ENCODE results near the gene UBE2J2. TPM values are rescaled to one million over a fixed set of nuclear protein-coding genes. Genes with fewer than 3 reads are reported as not detected.

UBE2J2 gene
- total RNA-seq, 1 experiment from 2014 or later = 182 TPM

DNA sequence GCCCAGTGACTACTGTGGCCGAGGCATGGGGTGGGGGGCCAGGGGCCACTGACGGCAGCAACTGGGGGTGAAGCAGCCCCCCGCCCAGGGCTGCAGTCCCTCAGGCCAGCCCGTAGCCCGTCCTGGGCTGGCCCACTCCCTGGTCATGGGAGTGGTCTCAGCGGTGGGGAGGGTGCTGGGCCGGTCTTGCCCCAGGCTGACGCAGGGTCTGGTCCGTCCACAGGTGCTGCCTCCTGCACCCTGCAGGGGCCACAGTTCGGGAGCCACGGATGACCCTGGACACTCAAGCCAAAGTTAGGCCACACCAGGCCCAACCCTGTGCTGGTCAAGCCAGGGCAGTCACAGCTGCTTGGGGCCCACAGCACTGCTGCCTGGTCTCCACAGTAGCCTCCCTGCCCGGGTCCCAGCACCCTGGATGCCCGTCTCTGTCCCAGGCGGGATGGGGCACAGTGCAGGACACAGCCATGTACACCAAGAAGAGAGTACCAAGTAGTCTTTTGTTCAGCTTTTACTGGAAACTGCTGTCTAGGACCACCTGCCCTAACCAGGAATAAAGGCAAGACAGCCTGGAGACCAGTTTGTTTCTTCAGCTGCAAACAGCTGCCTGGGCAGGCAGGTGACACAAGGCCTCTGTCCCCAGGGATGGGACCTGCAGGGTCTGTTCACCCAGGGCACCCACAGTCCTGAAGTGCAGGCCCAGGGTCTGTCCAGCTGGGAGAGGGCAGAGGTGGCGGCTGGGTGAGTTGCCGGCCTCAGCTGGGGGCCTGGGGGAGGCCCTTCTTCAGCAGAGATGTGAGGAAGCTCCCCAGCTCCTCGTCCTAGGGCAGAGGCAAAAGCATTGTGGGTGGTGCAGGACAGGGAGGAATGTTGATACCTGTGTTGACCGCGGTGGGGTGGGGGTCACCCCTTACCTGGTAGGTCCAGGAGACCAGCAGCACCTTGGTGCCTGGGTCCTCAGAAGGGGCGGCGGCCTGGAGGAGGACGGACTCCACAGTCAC lies 37.8 kb upstream of the UBE2J2 start:
- peaks cover 17% of the 10 kb centered on the region for H3K4me1 ChIP-seq (ENCODE audit: insufficient read depth, low read length)
- no TSS peak for BruUV-seq (replicated peaks)
- H3K4me3 ChIP-seq (ENCODE audit: low read length) = no peak overlapping the region
- no peaks in the 10 kb centered on the region for H3K27me3 ChIP-seq (ENCODE audit: low read length)
- H3K9me2 ChIP-seq (replicated peaks; ENCODE audit: low read length) = no peaks in the 10 kb centered on the region
- H3K9me3 ChIP-seq (ENCODE audit: low read length) = no peaks in the 10 kb centered on the region
- no peak for ATAC-seq
- intact Hi-C loops (cut with micrococcal nuclease) = no loop called here
- no peak overlapping the region for H3K4me2 ChIP-seq (ENCODE audit: low read length)
- DNase-seq = no peak
- ChIA-PET POLR2A (ENCODE audit: unreplicated experiment) (no interaction called here), CTCF (no interaction called here)
- peaks cover 32% of the 10 kb centered on the region for H3K36me3 ChIP-seq (ENCODE audit: low read depth, low read length)
- H3K9ac ChIP-seq (ENCODE audit: low read length) = no peak overlapping the region
- peaks cover 7% of the 10 kb centered on the region; the same call in 1 of the 2 replicates for H4K20me1 ChIP-seq (ENCODE audit: low read length)
- no peak overlapping the region for H3K27ac ChIP-seq (ENCODE audit: low read length)
- TF ChIP-seq EZH2 (IDR thresholded peaks at IDR 0.05; ENCODE audit: low read length, unreplicated experiment) (no peak), EZH2phosphoT487 (IDR thresholded peaks at IDR 0.05; ENCODE audit: borderline replicate concordance, low read length) (no peak)
- TF ChIP-seq, protein P1, sequence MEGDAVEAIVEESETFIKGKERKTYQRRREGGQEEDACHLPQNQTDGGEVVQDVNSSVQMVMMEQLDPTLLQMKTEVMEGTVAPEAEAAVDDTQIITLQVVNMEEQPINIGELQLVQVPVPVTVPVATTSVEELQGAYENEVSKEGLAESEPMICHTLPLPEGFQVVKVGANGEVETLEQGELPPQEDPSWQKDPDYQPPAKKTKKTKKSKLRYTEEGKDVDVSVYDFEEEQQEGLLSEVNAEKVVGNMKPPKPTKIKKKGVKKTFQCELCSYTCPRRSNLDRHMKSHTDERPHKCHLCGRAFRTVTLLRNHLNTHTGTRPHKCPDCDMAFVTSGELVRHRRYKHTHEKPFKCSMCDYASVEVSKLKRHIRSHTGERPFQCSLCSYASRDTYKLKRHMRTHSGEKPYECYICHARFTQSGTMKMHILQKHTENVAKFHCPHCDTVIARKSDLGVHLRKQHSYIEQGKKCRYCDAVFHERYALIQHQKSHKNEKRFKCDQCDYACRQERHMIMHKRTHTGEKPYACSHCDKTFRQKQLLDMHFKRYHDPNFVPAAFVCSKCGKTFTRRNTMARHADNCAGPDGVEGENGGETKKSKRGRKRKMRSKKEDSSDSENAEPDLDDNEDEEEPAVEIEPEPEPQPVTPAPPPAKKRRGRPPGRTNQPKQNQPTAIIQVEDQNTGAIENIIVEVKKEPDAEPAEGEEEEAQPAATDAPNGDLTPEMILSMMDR (conservative IDR thresholded peaks at IDR 0.05; ENCODE audit: low read depth, low read length) = no peak
- H3F3A ChIP-seq (ENCODE audit: low read length, unreplicated experiment) = no peaks in the 10 kb centered on the region
- H2AFZ ChIP-seq (ENCODE audit: low read length) = no peak overlapping the region
- H3K79me2 ChIP-seq (ENCODE audit: low read length) = peaks cover 58% of the 10 kb centered on the region

DNA sequence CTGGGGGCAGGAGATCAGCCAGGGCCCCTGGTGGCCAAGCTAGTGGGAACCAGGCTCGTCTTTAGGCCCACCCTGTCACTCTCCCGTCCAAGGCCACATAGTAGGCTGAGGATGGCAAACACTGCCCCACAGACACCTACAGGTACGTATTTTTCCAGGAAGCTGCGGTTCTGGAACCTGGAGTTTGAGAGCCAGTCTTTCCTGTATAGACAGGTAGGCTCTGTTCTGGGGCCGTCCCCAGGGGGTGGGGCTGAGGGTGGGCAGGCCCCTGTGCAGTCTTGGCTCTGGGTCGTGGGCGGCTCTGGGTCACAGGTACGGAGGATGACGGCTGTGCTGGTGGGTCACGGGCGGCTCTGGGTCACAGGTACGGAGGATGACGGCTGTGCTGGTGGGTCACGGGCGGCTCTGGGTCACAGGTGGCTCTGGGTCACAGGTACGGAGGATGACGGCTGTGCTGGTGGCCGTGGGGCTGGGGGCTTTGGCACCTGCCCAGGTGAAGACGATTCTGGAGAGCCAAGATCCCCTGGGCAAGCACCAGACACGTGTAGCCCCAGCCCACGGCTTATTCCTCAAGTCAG lies 36.9 kb upstream of the UBE2J2 start:
- Histone ChIP-seq H3K36me3 (ENCODE audit: low read depth, low read length) (peaks cover 28% of the 10 kb centered on the region), H3K4me2 (ENCODE audit: low read length) (peak overlapping the region; percentile 95), H3K4me3 (ENCODE audit: low read length) (peak overlapping the region; percentile 96; the same call in 1 of the 2 replicates), H3K27ac (ENCODE audit: low read length) (no peak overlapping the region), H2AFZ (ENCODE audit: low read length) (no peak overlapping the region), H3F3A (ENCODE audit: low read length, unreplicated experiment) (no peaks in the 10 kb centered on the region), H3K9me2 (replicated peaks; ENCODE audit: low read length) (no peaks in the 10 kb centered on the region), H3K4me1 (ENCODE audit: insufficient read depth, low read length) (peaks cover 26% of the 10 kb centered on the region), H3K9me3 (ENCODE audit: low read length) (no peaks in the 10 kb centered on the region), H3K9ac (ENCODE audit: low read length) (no peak overlapping the region), H3K79me2 (ENCODE audit: low read length) (peaks cover 60% of the 10 kb centered on the region), H4K20me1 (ENCODE audit: low read length) (peaks cover 7% of the 10 kb centered on the region; the same call in 1 of the 2 replicates), H3K27me3 (ENCODE audit: low read length) (no peaks in the 10 kb centered on the region)
- no TSS peak for BruUV-seq (replicated peaks)
- ATAC-seq = no peak
- CTCF ChIA-PET = no interaction called here
- intact Hi-C loops (cut with micrococcal nuclease) = no loop called here
- DNase-seq = no peak
- TF ChIP-seq EZH2 (IDR thresholded peaks at IDR 0.05; ENCODE audit: low read length, unreplicated experiment) (no peak), EZH2phosphoT487 (IDR thresholded peaks at IDR 0.05; ENCODE audit: borderline replicate concordance, low read length) (no peak)
- TF ChIP-seq, protein P1 (conservative IDR thresholded peaks at IDR 0.05; ENCODE audit: low read depth, low read length) = no peak
- POLR2A ChIA-PET (ENCODE audit: unreplicated experiment) = no interaction called here

DNA sequence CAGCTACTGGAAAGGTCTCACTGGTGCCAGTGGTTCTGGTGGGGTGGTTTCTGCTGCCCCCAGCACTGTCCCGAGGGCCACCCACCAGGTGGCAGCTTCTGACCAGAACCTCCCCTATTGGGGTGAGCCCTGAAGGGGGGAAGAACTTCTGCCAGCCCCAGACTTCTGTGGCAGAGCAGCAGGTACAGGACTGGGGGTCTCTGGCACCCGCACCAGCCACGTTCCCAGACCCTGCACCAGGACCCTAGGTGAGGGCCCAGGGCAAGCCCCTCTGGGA lies 36.4 kb upstream of the UBE2J2 start:
- Histone ChIP-seq H3K9ac (ENCODE audit: low read length) (no peak overlapping the region), H2AFZ (ENCODE audit: low read length) (no peak overlapping the region), H3K4me3 (ENCODE audit: low read length) (peak overlapping the region; percentile 96), H3K79me2 (ENCODE audit: low read length) (peaks cover 62% of the 10 kb centered on the region), H4K20me1 (ENCODE audit: low read length) (peaks cover 11% of the 10 kb centered on the region), H3K9me2 (replicated peaks; ENCODE audit: low read length) (no peaks in the 10 kb centered on the region), H3K27me3 (ENCODE audit: low read length) (no peaks in the 10 kb centered on the region), H3K4me1 (ENCODE audit: insufficient read depth, low read length) (peaks cover 31% of the 10 kb centered on the region), H3K9me3 (ENCODE audit: low read length) (no peaks in the 10 kb centered on the region), H3K4me2 (ENCODE audit: low read length) (peak overlapping the region; percentile 95), H3K36me3 (ENCODE audit: low read depth, low read length) (peaks cover 28% of the 10 kb centered on the region), H3K27ac (ENCODE audit: low read length) (no peak overlapping the region), H3F3A (ENCODE audit: low read length, unreplicated experiment) (no peaks in the 10 kb centered on the region)
- BruUV-seq (replicated peaks) = no TSS peak
- DNase-seq (no peak), ATAC-seq (no peak)
- intact Hi-C loops (cut with micrococcal nuclease) = no loop called here
- POLR2A ChIA-PET (ENCODE audit: unreplicated experiment) = interaction anchor here (0.6 to 0.7 kb wide), 2 partner anchors 8 to 27 kb away, joined by 3 read pairs; no protein-coding TSS in a partner anchor
- TF ChIP-seq, protein P1 (conservative IDR thresholded peaks at IDR 0.05; ENCODE audit: low read depth, low read length) = peak; percentile 36; the same call in 1 of the 2 replicates
- TF ChIP-seq EZH2 (IDR thresholded peaks at IDR 0.05; ENCODE audit: low read length, unreplicated experiment) (no peak), EZH2phosphoT487 (IDR thresholded peaks at IDR 0.05; ENCODE audit: borderline replicate concordance, low read length) (no peak)
- CTCF ChIA-PET = no interaction called here

All from PC-3 (cell line).